Measurements from ENCODE around the gene CFAP20.

The CFAP20 gene

DNA sequence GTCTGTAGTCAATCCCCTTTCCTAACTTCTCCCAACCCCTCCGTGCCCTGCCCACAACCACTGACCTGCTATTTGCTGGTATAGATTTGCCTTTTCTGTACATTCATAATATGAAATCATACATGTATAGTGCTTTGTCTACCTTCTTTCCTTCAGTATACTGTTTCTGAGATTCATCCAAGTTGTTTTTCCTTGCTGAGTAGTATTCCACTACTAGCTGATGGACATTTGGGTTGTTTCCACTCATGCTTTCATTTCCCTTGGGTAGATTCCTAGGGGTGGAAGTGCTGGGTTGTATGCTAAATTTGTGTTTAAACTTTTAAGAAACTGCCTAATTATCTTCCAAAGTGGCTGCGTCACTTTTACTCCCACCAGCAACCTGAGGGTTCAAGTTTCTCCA lies 41.0 kb upstream of the CFAP20 start:
- no peaks in the 10 kb centered on the region for H3K9me2 ChIP-seq (ENCODE audit: low read depth, low read length)
- no peak overlapping the region for H3K27ac ChIP-seq (ENCODE audit: low read depth, low read length, poor library complexity, severe bottlenecking)
- no peaks in the 10 kb centered on the region for H3K4me1 ChIP-seq (ENCODE audit: insufficient read depth, low read length, severe bottlenecking)
- peaks cover 89% of the 10 kb centered on the region for H3K36me3 ChIP-seq (ENCODE audit: insufficient read depth, low read length)
- TF ChIP-seq, protein P1, sequence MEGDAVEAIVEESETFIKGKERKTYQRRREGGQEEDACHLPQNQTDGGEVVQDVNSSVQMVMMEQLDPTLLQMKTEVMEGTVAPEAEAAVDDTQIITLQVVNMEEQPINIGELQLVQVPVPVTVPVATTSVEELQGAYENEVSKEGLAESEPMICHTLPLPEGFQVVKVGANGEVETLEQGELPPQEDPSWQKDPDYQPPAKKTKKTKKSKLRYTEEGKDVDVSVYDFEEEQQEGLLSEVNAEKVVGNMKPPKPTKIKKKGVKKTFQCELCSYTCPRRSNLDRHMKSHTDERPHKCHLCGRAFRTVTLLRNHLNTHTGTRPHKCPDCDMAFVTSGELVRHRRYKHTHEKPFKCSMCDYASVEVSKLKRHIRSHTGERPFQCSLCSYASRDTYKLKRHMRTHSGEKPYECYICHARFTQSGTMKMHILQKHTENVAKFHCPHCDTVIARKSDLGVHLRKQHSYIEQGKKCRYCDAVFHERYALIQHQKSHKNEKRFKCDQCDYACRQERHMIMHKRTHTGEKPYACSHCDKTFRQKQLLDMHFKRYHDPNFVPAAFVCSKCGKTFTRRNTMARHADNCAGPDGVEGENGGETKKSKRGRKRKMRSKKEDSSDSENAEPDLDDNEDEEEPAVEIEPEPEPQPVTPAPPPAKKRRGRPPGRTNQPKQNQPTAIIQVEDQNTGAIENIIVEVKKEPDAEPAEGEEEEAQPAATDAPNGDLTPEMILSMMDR (IDR thresholded peaks at IDR 0.05; ENCODE audit: low read length) = no peak
- no peak for TF ChIP-seq EZH2 (IDR thresholded peaks at IDR 0.05; ENCODE audit: borderline replicate concordance, low read length)
- H2AFZ ChIP-seq (ENCODE audit: low read length) = no peak overlapping the region
- H3K4me2 ChIP-seq (ENCODE audit: low read length) = no peak overlapping the region
- no peaks in the 10 kb centered on the region for H3F3A ChIP-seq (ENCODE audit: insufficient read depth, low read length)
- H3K9ac ChIP-seq (ENCODE audit: low read length) = no peak overlapping the region
- no peaks in the 10 kb centered on the region for H3K9me3 ChIP-seq (ENCODE audit: low read length)
- no peaks in the 10 kb centered on the region for H3K79me2 ChIP-seq (ENCODE audit: insufficient read depth, low read length)
- no peak overlapping the region for H3K4me3 ChIP-seq (ENCODE audit: low read depth, low read length, poor library complexity, severe bottlenecking)
- no peaks in the 10 kb centered on the region for H4K20me1 ChIP-seq (ENCODE audit: insufficient read depth, low read length)
- no peaks in the 10 kb centered on the region for H3K27me3 ChIP-seq (ENCODE audit: insufficient read depth, low read length)

DNA sequence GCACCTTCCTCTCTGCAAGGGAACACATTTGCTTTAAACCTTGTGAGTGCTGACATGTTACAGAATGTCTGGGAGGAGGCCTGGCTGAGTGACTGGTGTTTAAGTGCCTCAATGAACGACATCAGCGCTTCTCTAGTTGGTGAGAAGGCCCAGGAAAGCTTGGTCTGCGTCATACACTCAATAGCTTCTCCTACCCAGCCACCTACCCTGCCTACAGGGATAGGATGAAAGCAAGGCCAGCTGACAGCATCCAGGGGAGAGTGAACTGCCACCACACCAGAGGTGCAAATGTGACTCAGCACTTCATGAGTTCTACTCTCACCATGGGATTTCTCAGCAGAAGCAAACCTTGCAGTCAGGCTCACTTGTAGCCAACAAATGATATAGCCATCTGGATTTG lies 31.7 kb upstream of the CFAP20 start:
- Histone ChIP-seq H3K36me3 (ENCODE audit: insufficient read depth, low read length) (peaks cover 60% of the 10 kb centered on the region), H3K4me1 (ENCODE audit: insufficient read depth, low read length, severe bottlenecking) (no peaks in the 10 kb centered on the region), H3K9me2 (ENCODE audit: low read depth, low read length) (no peaks in the 10 kb centered on the region), H2AFZ (ENCODE audit: low read length) (no peak overlapping the region), H3K4me2 (ENCODE audit: low read length) (no peak overlapping the region), H3F3A (ENCODE audit: insufficient read depth, low read length) (no peaks in the 10 kb centered on the region), H3K9me3 (ENCODE audit: low read length) (no peaks in the 10 kb centered on the region), H4K20me1 (ENCODE audit: insufficient read depth, low read length) (no peaks in the 10 kb centered on the region), H3K27ac (ENCODE audit: low read depth, low read length, poor library complexity, severe bottlenecking) (no peak overlapping the region), H3K9ac (ENCODE audit: low read length) (no peak overlapping the region), H3K79me2 (ENCODE audit: insufficient read depth, low read length) (no peaks in the 10 kb centered on the region), H3K4me3 (ENCODE audit: low read depth, low read length, poor library complexity, severe bottlenecking) (no peak overlapping the region), H3K27me3 (ENCODE audit: insufficient read depth, low read length) (no peaks in the 10 kb centered on the region)
- TF ChIP-seq EZH2 (IDR thresholded peaks at IDR 0.05; ENCODE audit: borderline replicate concordance, low read length) = no peak
- TF ChIP-seq, protein P1 (IDR thresholded peaks at IDR 0.05; ENCODE audit: low read length) = no peak

DNA sequence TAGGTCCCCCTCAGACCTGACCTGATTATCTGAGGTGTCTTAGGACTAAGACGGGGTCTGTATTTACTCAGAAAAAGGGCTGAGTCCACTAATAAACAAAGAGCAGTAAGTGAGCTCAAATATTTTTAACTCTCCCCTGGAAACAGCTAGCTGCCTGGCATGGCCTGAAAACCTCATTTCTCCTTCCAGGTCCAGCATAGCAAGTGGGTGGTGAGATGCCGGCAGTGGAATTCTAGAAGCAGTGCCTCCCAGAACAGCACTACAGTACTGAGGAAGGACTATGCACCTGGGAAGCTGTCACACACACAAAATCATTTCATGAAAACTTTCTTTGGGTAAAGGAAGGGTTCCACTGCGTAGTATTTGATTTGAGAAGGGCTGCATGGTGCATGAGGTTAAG lies 29.5 kb upstream of the CFAP20 start:
- no peak overlapping the region for H3K4me2 ChIP-seq (ENCODE audit: low read length)
- H3K4me1 ChIP-seq (ENCODE audit: insufficient read depth, low read length, severe bottlenecking) = no peaks in the 10 kb centered on the region
- no peak overlapping the region for H3K27ac ChIP-seq (ENCODE audit: low read depth, low read length, poor library complexity, severe bottlenecking)
- no peaks in the 10 kb centered on the region for H3F3A ChIP-seq (ENCODE audit: insufficient read depth, low read length)
- H2AFZ ChIP-seq (ENCODE audit: low read length) = no peak overlapping the region
- H3K36me3 ChIP-seq (ENCODE audit: insufficient read depth, low read length) = peaks cover 38% of the 10 kb centered on the region
- no peak overlapping the region for H3K4me3 ChIP-seq (ENCODE audit: low read depth, low read length, poor library complexity, severe bottlenecking)
- H3K9me2 ChIP-seq (ENCODE audit: low read depth, low read length) = no peaks in the 10 kb centered on the region
- H3K27me3 ChIP-seq (ENCODE audit: insufficient read depth, low read length) = no peaks in the 10 kb centered on the region
- no peaks in the 10 kb centered on the region for H3K79me2 ChIP-seq (ENCODE audit: insufficient read depth, low read length)
- no peak overlapping the region for H3K9ac ChIP-seq (ENCODE audit: low read length)
- no peak for TF ChIP-seq EZH2 (IDR thresholded peaks at IDR 0.05; ENCODE audit: borderline replicate concordance, low read length)
- TF ChIP-seq, protein P1 (IDR thresholded peaks at IDR 0.05; ENCODE audit: low read length) = no peak
- H3K9me3 ChIP-seq (ENCODE audit: low read length) = no peaks in the 10 kb centered on the region
- no peaks in the 10 kb centered on the region for H4K20me1 ChIP-seq (ENCODE audit: insufficient read depth, low read length)
